OCI-LY3 (cell line): Measurements from ENCODE around the gene HOXB1.

Source experiments
- EZH2phosphoT487 ChIP-seq: fragments of 200-600 bp; shearing (Covaris generic); IDR thresholded peaks from 2 replicates; pipeline ENCODE4 v1.6.1; 2018; ENCODE audit warnings: antibody characterized with exemption, mixed run types, low read depth
- TF ChIP-seq, protein P1 (sequence below): fragments of 200-600, 300-600 bp; sonication (generic); IDR thresholded peaks from 2 replicates; pipeline ENCODE4 v1.5.1; 2014; ENCODE audit warnings: antibody characterized with exemption, low read length, low read depth

DNA sequence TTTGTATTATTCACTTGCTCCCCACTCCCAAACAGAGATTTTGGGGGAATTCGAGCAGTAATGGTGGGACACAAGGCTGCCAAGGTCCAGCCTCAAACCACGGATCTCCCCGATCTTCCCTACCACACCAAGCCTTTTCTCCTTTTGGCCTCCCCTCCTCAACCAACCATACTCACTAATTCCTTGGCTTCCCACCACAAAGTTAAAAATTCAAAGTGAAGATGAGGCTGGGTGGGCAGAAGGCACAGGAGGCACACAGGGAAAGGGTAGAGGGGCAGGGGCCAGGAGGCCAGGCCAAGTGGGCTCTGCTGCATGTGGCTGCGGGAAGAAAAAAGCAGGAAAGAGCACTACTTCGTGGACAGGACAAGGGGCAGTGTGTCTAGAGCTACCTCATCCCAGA, 32.1 kb upstream of the HOXB1 start:
- TF ChIP-seq, protein P1, sequence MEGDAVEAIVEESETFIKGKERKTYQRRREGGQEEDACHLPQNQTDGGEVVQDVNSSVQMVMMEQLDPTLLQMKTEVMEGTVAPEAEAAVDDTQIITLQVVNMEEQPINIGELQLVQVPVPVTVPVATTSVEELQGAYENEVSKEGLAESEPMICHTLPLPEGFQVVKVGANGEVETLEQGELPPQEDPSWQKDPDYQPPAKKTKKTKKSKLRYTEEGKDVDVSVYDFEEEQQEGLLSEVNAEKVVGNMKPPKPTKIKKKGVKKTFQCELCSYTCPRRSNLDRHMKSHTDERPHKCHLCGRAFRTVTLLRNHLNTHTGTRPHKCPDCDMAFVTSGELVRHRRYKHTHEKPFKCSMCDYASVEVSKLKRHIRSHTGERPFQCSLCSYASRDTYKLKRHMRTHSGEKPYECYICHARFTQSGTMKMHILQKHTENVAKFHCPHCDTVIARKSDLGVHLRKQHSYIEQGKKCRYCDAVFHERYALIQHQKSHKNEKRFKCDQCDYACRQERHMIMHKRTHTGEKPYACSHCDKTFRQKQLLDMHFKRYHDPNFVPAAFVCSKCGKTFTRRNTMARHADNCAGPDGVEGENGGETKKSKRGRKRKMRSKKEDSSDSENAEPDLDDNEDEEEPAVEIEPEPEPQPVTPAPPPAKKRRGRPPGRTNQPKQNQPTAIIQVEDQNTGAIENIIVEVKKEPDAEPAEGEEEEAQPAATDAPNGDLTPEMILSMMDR, result no peak
- no peak for TF ChIP-seq EZH2phosphoT487
